ENCODE measurements around the gene SLFNL1. TPM values are rescaled to one million over a fixed set of nuclear protein-coding genes. Genes with fewer than 3 reads are reported as not detected.

The SLFNL1 gene
- total RNA-seq, 4 donors from 2014 or later = 0.20 to 2.4 (median 0.63) TPM

DNA sequence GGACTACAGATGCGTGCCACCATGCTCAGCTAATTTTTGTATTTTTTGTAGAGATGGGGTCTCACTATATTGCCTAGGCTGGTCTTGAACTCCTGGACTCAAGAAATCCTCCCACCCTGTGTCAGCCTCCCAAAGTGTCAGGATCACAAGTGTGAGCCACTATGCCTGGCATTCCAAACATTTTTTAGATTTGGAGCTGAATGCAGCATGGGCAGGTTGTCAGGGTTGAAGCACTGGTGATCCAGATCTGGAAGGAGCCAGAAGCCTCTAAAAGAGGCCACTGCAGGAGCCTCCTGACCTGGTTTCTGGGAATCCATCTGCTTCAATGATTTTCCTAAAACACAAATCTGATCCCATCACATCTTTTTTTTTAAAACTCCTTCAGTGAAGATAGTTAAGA, 43.8 kb downstream of the SLFNL1 start:
- Histone ChIP-seq H3K36me3 (no peaks in the 10 kb centered on the region), H3K27ac (no peak overlapping the region)
- 93 to 100% methylated on average over 1 of the region's 1 CpG for WGBS, 2 donors

DNA sequence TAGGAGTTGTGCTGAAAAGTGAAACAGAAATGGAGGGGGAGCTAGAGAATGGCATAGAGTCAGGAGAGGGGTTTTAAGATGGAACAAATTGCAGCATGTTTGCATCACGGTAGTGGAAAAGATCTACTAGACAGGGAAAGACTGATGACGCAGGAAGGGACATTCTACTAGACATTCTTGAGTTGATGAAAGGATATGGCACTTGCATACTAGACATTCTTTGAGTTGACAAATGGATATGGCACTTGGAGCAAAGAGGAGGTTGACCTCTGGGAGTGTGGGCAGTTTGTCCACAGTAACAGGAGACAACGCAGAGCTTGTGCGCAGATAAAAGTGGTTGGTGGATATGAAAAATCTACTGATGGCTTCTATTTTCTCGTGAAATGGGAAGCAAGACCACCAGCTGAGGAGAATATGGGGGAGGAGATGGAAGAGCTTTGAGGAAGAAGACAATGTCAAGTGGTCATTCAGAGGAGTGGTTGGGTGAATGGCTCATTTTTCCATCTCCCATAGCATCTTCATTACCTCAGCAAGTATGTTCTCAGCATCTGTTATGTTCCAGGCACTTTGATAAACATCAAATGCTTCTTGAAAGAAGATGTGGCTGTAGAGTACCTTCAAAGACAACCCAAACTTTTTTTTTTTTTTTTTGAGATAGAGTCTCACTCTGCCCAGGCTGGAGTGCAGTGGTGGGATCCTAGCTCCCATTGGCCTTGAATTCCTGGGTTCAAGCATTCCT, 44.4 kb downstream of the SLFNL1 start:
- WGBS, 2 donors = 47 to 60% methylated on average over 5 of the region's 5 CpGs
- no peak overlapping the region for H3K4me3 ChIP-seq
- no peak for DNase-seq (ENCODE audit: low spot score in 2 of 2)
- peaks cover 0 to 27% (median 14%) of the 10 kb centered on the region in 4 donors for H3K4me1 ChIP-seq
- no peaks in the 10 kb centered on the region for H3K9me3 ChIP-seq
- H3K36me3 ChIP-seq = no peaks in the 10 kb centered on the region
- TF ChIP-seq POLR2A (IDR thresholded peaks at IDR 0.05) (no peak), EP300 (IDR thresholded peaks at IDR 0.05) (no peak)
- TF ChIP-seq, protein P1, sequence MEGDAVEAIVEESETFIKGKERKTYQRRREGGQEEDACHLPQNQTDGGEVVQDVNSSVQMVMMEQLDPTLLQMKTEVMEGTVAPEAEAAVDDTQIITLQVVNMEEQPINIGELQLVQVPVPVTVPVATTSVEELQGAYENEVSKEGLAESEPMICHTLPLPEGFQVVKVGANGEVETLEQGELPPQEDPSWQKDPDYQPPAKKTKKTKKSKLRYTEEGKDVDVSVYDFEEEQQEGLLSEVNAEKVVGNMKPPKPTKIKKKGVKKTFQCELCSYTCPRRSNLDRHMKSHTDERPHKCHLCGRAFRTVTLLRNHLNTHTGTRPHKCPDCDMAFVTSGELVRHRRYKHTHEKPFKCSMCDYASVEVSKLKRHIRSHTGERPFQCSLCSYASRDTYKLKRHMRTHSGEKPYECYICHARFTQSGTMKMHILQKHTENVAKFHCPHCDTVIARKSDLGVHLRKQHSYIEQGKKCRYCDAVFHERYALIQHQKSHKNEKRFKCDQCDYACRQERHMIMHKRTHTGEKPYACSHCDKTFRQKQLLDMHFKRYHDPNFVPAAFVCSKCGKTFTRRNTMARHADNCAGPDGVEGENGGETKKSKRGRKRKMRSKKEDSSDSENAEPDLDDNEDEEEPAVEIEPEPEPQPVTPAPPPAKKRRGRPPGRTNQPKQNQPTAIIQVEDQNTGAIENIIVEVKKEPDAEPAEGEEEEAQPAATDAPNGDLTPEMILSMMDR (IDR thresholded peaks at IDR 0.05) = no peak
- no peak overlapping the region for H3K27ac ChIP-seq
- no peaks in the 10 kb centered on the region for H3K27me3 ChIP-seq

More for the DNA sequence above, 43.8 kb downstream of the SLFNL1 start:
- Histone ChIP-seq H3K4me1 (peaks cover 0 to 33% (median 15%) of the 10 kb centered on the region in 4 donors), H3K4me3 (no peak overlapping the region), H3K9me3 (no peaks in the 10 kb centered on the region), H3K27me3 (no peaks in the 10 kb centered on the region)
- TF ChIP-seq POLR2A (IDR thresholded peaks at IDR 0.05) (no peak), EP300 (IDR thresholded peaks at IDR 0.05) (no peak)
- TF ChIP-seq, protein P1 (IDR thresholded peaks at IDR 0.05) = no peak
- no peak for DNase-seq (ENCODE audit: low spot score in 2 of 2)

DNA sequence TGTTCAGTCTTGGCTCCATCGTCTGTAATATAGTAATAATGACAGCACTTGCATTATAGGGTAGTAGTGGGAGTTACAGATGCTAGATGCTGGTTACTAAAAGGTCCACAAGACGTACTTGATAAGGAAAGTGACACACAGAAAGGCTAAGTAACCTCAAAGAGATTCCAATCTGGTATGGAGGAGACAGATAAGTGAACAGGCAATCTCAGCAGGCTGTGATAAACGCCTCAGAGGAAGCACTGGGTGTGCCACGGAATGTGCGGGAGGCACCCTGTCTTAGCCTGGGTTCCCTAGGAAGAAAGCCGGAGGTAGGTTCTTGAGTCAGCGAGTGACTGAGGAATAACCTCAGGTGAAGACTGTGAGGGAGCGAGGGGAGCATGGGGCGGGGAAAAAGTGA, 46.6 kb downstream of the SLFNL1 start:
- WGBS, 2 donors = 86 to 91% methylated on average over 9 of the region's 9 CpGs

DNA sequence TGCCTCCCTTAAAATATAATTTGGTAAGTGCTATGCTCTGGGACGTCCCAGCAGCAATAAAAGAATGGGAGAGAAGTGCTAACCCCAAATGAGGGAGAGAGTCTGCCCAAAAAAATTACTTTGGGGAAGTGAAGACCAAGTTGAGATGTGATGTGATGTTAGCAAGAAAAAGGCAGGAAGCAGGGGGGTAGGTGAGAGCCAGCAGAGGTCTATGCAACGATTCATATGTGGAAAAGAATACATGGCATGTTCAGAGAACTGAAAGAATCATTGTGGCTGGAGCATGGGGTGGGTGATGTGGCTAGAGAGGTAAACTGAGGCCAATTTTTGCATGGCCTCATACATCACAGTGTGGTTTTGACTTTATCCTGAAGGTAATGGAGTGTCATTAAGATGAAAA, 47.6 kb downstream of the SLFNL1 start:
- Histone ChIP-seq H3K27ac (no peak overlapping the region), H3K4me1 (peaks cover 0 to under 1% (median 0%) of the 10 kb centered on the region in 4 donors), H3K4me3 (no peak overlapping the region), H3K9me3 (no peaks in the 10 kb centered on the region), H3K27me3 (no peaks in the 10 kb centered on the region), H3K36me3 (no peaks in the 10 kb centered on the region)
- DNase-seq (ENCODE audit: low spot score in 2 of 2) = no peak
- TF ChIP-seq EP300 (IDR thresholded peaks at IDR 0.05) (no peak), POLR2A (IDR thresholded peaks at IDR 0.05) (no peak)
- TF ChIP-seq, protein P1 (IDR thresholded peaks at IDR 0.05) = no peak
- WGBS, 2 donors = 51 to 58% methylated on average over 2 of the region's 2 CpGs

More for the DNA sequence above, 46.6 kb downstream of the SLFNL1 start:
- H3K9me3 ChIP-seq = no peaks in the 10 kb centered on the region
- H3K27me3 ChIP-seq = no peaks in the 10 kb centered on the region
- TF ChIP-seq EP300 (IDR thresholded peaks at IDR 0.05) = no peak
- TF ChIP-seq, protein P1 (IDR thresholded peaks at IDR 0.05) = no peak
- no peak for TF ChIP-seq POLR2A (IDR thresholded peaks at IDR 0.05)
- no peaks in the 10 kb centered on the region for H3K36me3 ChIP-seq
- no peak overlapping the region for H3K4me3 ChIP-seq
- no peak for DNase-seq (ENCODE audit: low spot score in 2 of 2)
- peaks cover 0 to 6% (median 0%) of the 10 kb centered on the region in 4 donors for H3K4me1 ChIP-seq
- H3K27ac ChIP-seq = no peak overlapping the region

DNA sequence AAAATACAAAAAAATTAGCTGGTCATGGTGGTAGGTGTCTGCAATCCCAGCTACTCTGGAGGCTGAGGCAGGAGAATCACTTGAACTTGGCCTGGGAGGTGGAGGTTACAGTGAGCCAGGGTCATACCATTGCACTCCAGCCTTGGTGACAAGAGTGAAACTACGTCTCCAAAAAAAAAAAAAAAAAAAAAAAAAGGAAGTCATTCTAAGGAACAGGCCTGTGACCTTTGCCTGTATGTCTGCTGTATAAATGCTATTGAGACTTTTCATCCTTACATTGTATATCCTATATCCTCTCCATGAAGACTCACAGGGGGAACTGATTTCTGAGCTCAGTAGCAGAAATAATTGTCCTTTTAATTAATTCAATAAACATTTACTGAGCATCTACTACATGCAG, 49.6 kb downstream of the SLFNL1 start:
- Histone ChIP-seq H3K27ac (no peak overlapping the region), H3K4me1 (no peaks in the 10 kb centered on the region), H3K36me3 (no peaks in the 10 kb centered on the region), H3K9me3 (no peaks in the 10 kb centered on the region), H3K4me3 (no peak overlapping the region), H3K27me3 (no peaks in the 10 kb centered on the region)
- TF ChIP-seq EP300 (IDR thresholded peaks at IDR 0.05) = no peak
- TF ChIP-seq POLR2A (IDR thresholded peaks at IDR 0.05) = no peak
- TF ChIP-seq, protein P1 (IDR thresholded peaks at IDR 0.05) = no peak
- WGBS, 2 donors = 65 to 72% methylated on average over 1 of the region's 1 CpG
- DNase-seq (ENCODE audit: low spot score in 2 of 2) = no peak

All from tibial nerve (tissue), 4 donors.